HepG2 (cell line): ENCODE measurements around the gene C1R. TPM values are rescaled to one million over a fixed set of nuclear protein-coding genes. Genes with fewer than 3 reads are reported as not detected.

Experiments
- ELF3 ChIP-seq: IDR thresholded peaks from 2 replicates; pipeline ENCODE4 v1.6.1; 2016; ENCODE audit warnings: missing genetic modification reagents, missing compliant biosample characterization
- ESRRA ChIP-seq: sonication (generic); formaldehyde crosslinking; IDR thresholded peaks from 2 replicates; pipeline ENCODE4 v1.5.1; 2020; ENCODE audit warnings: mild to moderate bottlenecking, low read depth, missing genetic modification reagents
- MTF2 ChIP-seq: sonication (generic); formaldehyde crosslinking; IDR thresholded peaks from 2 replicates; pipeline ENCODE4 v1.5.0; 2020; ENCODE audit warnings: missing genetic modification reagents, borderline replicate concordance
- NCOA1 ChIP-seq: sonication (generic); formaldehyde crosslinking; IDR thresholded peaks from 2 replicates; pipeline ENCODE4 v1.9.0; 2021; ENCODE audit warnings: missing genetic modification reagents
- PHF8 ChIP-seq: sonication (generic); formaldehyde crosslinking; IDR thresholded peaks from 2 replicates; pipeline ENCODE4 v1.5.0; 2020; ENCODE audit warnings: missing genetic modification reagents
- YEATS4 ChIP-seq: sonication (generic); formaldehyde crosslinking; IDR thresholded peaks from 2 replicates; pipeline ENCODE4 v1.4.0; 2020; ENCODE audit warnings: missing genetic modification reagents, borderline replicate concordance
- ZNF121 ChIP-seq: sonication (generic); formaldehyde crosslinking; IDR thresholded peaks from 2 replicates; pipeline ENCODE4 v1.5.0; 2020; ENCODE audit warnings: mild to moderate bottlenecking, missing genetic modification reagents
- ZNF180 ChIP-seq: sonication (generic); formaldehyde crosslinking; IDR thresholded peaks from 2 replicates; pipeline ENCODE4 v1.4.0; 2020; ENCODE audit warnings: low read depth, missing genetic modification reagents, borderline replicate concordance
- ZNF407 ChIP-seq: sonication (generic); formaldehyde crosslinking; IDR thresholded peaks from one replicate; pipeline ENCODE4 v1.5.1; 2020; ENCODE audit warnings: mild to moderate bottlenecking, missing genetic modification reagents; ENCODE audit errors: not compliant biosample characterization
- ZNF746 ChIP-seq: sonication (generic); formaldehyde crosslinking; IDR thresholded peaks from 2 replicates; pipeline ENCODE4 v1.8.0; 2022; ENCODE audit warnings: mild to moderate bottlenecking, missing genetic modification reagents
- polyA plus RNA-seq, 8 experiments: library from polyadenylated mRNA; depleted of rRNA in 3 of 8; stranded (reverse) in 7 of 8; unstranded in 1 of 8; fragments of >200 nt; fragmentation: Illumina TruSeq in 4 of 8; extraction: Trizol in 4 of 8; gene quantifications; 2 replicates each; pipeline versions ENCODE4 v1.2.1 to v1.2.3, GENCODE V29; 2011 to 2016; ENCODE audit warnings: low read depth in 4 of 8, missing spikeins in 1 of 8, mixed read lengths in 1 of 8; ENCODE audit not compliant: insufficient read depth in 1 of 8
- total RNA-seq, 5 experiments: library from RNA; depleted of rRNA; stranded (reverse); fragments of >200 nt; fragmentation: Illumina TruSeq; extraction: Trizol; gene quantifications; 2 replicates each; pipeline ENCODE4 v1.2.3, GENCODE V29; 2016; ENCODE audit warnings: low read depth in 1 of 5
- TF ChIP-seq, protein P1 (sequence below): sonication (generic); formaldehyde crosslinking; IDR thresholded peaks from 2 replicates; pipeline ENCODE4 v1.8.0; 2023; ENCODE audit warnings: mild to moderate bottlenecking, missing genetic modification reagents
- TF ChIP-seq, protein P2 (sequence below): sonication (generic); formaldehyde crosslinking; IDR thresholded peaks from 2 replicates; pipeline ENCODE4 v1.5.1; 2020; ENCODE audit warnings: mild to moderate bottlenecking, missing genetic modification reagents, borderline replicate concordance

The C1R gene
- total and polyA plus RNA-seq, 2 of the 13 experiments (the other 11 are each of a cell fraction or from before 2014, with no cell fraction given) = 3.5 to 6.5 TPM

GRCh38 chr12:7129287-7129871, 37.1 kb upstream of the C1R start (continued):
- TF ChIP-seq ELF3 (CRISPR knock-in tag) (no peak), ZNF746 (CRISPR knock-in tag) (peak; percentile 21; the same call in 1 of the 2 replicates), ZNF180 (no peak), YEATS4 (0 out of 2 replicates have a peak, but pooled peaks have one; percentile 14), ESRRA (0 out of 2 replicates have a peak, but pooled peaks have one; percentile 12), ZNF121 (no peak), PHF8 (no peak), MTF2 (CRISPR knock-in tag) (0 out of 2 replicates have a peak, but pooled peaks have one; percentile 55), ZNF407 (CRISPR knock-in tag) (peak; percentile 42), NCOA1 (CRISPR knock-in tag) (peak; percentile 26; the same call in 1 of the 2 replicates)
- TF ChIP-seq, protein P1, sequence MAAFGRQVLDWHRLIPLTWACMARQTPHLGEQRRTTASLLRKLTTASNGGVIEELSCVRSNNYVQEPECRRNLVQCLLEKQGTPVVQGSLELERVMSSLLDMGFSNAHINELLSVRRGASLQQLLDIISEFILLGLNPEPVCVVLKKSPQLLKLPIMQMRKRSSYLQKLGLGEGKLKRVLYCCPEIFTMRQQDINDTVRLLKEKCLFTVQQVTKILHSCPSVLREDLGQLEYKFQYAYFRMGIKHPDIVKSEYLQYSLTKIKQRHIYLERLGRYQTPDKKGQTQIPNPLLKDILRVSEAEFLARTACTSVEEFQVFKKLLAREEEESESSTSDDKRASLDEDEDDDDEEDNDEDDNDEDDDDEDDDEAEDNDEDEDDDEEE (CRISPR knock-in tag) = no peak
- TF ChIP-seq, protein P2, sequence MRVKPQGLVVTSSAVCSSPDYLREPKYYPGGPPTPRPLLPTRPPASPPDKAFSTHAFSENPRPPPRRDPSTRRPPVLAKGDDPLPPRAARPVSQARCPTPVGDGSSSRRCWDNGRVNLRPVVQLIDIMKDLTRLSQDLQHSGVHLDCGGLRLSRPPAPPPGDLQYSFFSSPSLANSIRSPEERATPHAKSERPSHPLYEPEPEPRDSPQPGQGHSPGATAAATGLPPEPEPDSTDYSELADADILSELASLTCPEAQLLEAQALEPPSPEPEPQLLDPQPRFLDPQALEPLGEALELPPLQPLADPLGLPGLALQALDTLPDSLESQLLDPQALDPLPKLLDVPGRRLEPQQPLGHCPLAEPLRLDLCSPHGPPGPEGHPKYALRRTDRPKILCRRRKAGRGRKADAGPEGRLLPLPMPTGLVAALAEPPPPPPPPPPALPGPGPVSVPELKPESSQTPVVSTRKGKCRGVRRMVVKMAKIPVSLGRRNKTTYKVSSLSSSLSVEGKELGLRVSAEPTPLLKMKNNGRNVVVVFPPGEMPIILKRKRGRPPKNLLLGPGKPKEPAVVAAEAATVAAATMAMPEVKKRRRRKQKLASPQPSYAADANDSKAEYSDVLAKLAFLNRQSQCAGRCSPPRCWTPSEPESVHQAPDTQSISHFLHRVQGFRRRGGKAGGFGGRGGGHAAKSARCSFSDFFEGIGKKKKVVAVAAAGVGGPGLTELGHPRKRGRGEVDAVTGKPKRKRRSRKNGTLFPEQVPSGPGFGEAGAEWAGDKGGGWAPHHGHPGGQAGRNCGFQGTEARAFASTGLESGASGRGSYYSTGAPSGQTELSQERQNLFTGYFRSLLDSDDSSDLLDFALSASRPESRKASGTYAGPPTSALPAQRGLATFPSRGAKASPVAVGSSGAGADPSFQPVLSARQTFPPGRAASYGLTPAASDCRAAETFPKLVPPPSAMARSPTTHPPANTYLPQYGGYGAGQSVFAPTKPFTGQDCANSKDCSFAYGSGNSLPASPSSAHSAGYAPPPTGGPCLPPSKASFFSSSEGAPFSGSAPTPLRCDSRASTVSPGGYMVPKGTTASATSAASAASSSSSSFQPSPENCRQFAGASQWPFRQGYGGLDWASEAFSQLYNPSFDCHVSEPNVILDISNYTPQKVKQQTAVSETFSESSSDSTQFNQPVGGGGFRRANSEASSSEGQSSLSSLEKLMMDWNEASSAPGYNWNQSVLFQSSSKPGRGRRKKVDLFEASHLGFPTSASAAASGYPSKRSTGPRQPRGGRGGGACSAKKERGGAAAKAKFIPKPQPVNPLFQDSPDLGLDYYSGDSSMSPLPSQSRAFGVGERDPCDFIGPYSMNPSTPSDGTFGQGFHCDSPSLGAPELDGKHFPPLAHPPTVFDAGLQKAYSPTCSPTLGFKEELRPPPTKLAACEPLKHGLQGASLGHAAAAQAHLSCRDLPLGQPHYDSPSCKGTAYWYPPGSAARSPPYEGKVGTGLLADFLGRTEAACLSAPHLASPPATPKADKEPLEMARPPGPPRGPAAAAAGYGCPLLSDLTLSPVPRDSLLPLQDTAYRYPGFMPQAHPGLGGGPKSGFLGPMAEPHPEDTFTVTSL (CRISPR knock-in tag) = no peak
